HG02981 (cell line): ENCODE measurements around the gene TTC6.

Source experiments
- ATAC-seq: cut with Tn5 transposase; IDR thresholded peaks from one replicate; pipeline ENCODE4 v1.9.1; 2021; ENCODE audit warnings: mild to moderate bottlenecking, moderate library complexity; ENCODE audit not compliant: unreplicated experiment

Gene TTC6

GRCh38 chr14:37585971-37586796, 9.2 kb upstream of the TTC6 start:
- ATAC-seq: no peak

- ATAC-seq: no peak
These were observed 8.7 kb upstream of the TTC6 start for GRCh38 chr14:37586797-37587130.

- no peak for ATAC-seq
These were observed 8.2 kb upstream of the TTC6 start for GRCh38 chr14:37587131-37587803.

- no peak for ATAC-seq
These were observed 7.4 kb upstream of the TTC6 start for GRCh38 chr14:37587881-37588666.

- ATAC-seq: no peak
These were observed 6.8 kb upstream of the TTC6 start for GRCh38 chr14:37588667-37588955.

GRCh38 chr14:37588956-37589714, 6.3 kb upstream of the TTC6 start:
- ATAC-seq: no peak

- no peak for ATAC-seq
These were observed 5.6 kb upstream of the TTC6 start for GRCh38 chr14:37589715-37590427.

- ATAC-seq: no peak
These were observed 4.8 kb upstream of the TTC6 start for GRCh38 chr14:37590428-37591139.

- ATAC-seq: no peak
These were observed 4.0 kb upstream of the TTC6 start for GRCh38 chr14:37591311-37591940.

- ATAC-seq: no peak
These were observed 3.4 kb upstream of the TTC6 start for GRCh38 chr14:37591941-37592481.

- ATAC-seq: no peak
These were observed 2.7 kb upstream of the TTC6 start for GRCh38 chr14:37592482-37593408.

- no peak for ATAC-seq
These were observed 1.8 kb upstream of the TTC6 start for GRCh38 chr14:37593511-37594237.

GRCh38 chr14:37594238-37594970, 1.0 kb upstream of the TTC6 start:
- no peak for ATAC-seq

GRCh38 chr14:37595809-37596621, 586 bp downstream of the TTC6 start:
- peak; percentile 83 for ATAC-seq

GRCh38 chr14:37596790-37597472, 1.5 kb downstream of the TTC6 start:
- no peak for ATAC-seq
